H1 (cell line): ENCODE data around the gene PLCB1. TPM values are rescaled to one million over a fixed set of nuclear protein-coding genes. Genes with fewer than 3 reads are reported as not detected.

Source experiments
- CTCF ChIA-PET: fragments of 300-600 bp; sonication (Branson Sonifier 250); formaldehyde crosslinking; loops from one replicate; lab custom pipeline; 2021; ENCODE audit not compliant: partially characterized antibody; lab: Charles Lee
- POLR2A ChIA-PET: fragments of 300-600 bp; sonication (Branson Sonifier 250); formaldehyde crosslinking; loops from one replicate; lab custom pipeline; 2021; ENCODE audit warnings: inconsistent platforms; ENCODE audit not compliant: partially characterized antibody; lab: Charles Lee
- DNase-seq, 2 experiments: peaks; one replicate each; pipeline versions ENCODE4 v3.0.0 to v3.0.0-alpha.2; 2010 to 2022; ENCODE audit warnings: low spot score in 2 of 2, low read depth in 1 of 2, mixed read lengths in 1 of 2
- FAIRE-seq: peaks from 2 replicates; lab custom pipeline; 2011; peaks lifted over from hg19 to GRCh38; lab: Jason Lieb, UNC
- H2AFZ ChIP-seq: 2 replicates; pipeline ENCODE4 v1.8.1; 2012; ENCODE audit warnings: low read length, inconsistent platforms
- H2AK5ac ChIP-seq: 2 replicates; pipeline ENCODE4 v1.6.1; 2013; ENCODE audit warnings: low read depth, low read length
- H2BK120ac ChIP-seq: replicated peaks from 2 replicates; pipeline ENCODE3; 2013; ENCODE audit warnings: low read depth, low read length, inconsistent platforms
- H2BK12ac ChIP-seq: 2 replicates; pipeline ENCODE4 v1.6.1; 2013; ENCODE audit warnings: low read depth, low read length
- H2BK15ac ChIP-seq: 2 replicates; pipeline ENCODE4 v1.6.1; 2013; ENCODE audit warnings: low read length
- H2BK20ac ChIP-seq: 2 replicates; pipeline ENCODE4 v1.6.1; 2013; ENCODE audit warnings: low read length
- H2BK5ac ChIP-seq: 2 replicates; pipeline ENCODE4 v1.6.1; 2013; ENCODE audit warnings: low read depth, low read length
- H3K14ac ChIP-seq: 2 replicates; pipeline ENCODE4 v1.6.1; 2013; ENCODE audit warnings: inconsistent platforms; ENCODE audit not compliant: insufficient read length
- H3K18ac ChIP-seq: 2 replicates; pipeline ENCODE4 v1.6.1; 2013; ENCODE audit warnings: low read length; ENCODE audit errors: extremely low read depth
- H3K23ac ChIP-seq: 2 replicates; pipeline ENCODE4 v1.6.1; 2013; ENCODE audit warnings: inconsistent platforms; ENCODE audit not compliant: insufficient read length
- H3K23me2 ChIP-seq: 2 replicates; pipeline ENCODE4 v1.6.1; 2013; ENCODE audit warnings: low read depth, low read length
- H3K27ac ChIP-seq: 2 replicates; pipeline ENCODE4 v1.6.1; 2011; ENCODE audit warnings: low read depth, low read length, inconsistent platforms
- H3K27me3 ChIP-seq, 4 experiments: replicated peaks in 1 of 4; 1 replicate in 1 of 4; 2 replicates in 3 of 4; pipeline versions ENCODE4 v1.6.1 to v1.8.1; 2011 to 2013; ENCODE audit warnings: low read length in 3 of 4, mild to moderate bottlenecking in 3 of 4, inconsistent platforms in 2 of 4, mixed read lengths in 2 of 4, moderate library complexity in 1 of 4; ENCODE audit not compliant: control insufficient read depth in 3 of 4, insufficient read depth in 3 of 4; ENCODE audit errors: extremely low read depth in 1 of 4
- H3K36me3 ChIP-seq, 4 experiments: 2 replicates each; pipeline versions ENCODE4 v1.6.1 to v1.8.1; 2011 to 2013; ENCODE audit warnings: mild to moderate bottlenecking in 4 of 4, low read length in 3 of 4, moderate library complexity in 2 of 4, control low read depth in 1 of 4, inconsistent platforms in 1 of 4; ENCODE audit not compliant: insufficient read depth in 4 of 4, control insufficient read depth in 2 of 4
- H3K4ac ChIP-seq: replicated peaks from 2 replicates; pipeline ENCODE3; 2013; ENCODE audit warnings: low read length, low read depth, mixed read lengths, inconsistent platforms; ENCODE audit not compliant: insufficient read length
- H3K4me1 ChIP-seq, 4 experiments: replicated peaks in 1 of 4; 1 replicate in 1 of 4; 2 replicates in 3 of 4; pipeline versions ENCODE4 v1.6.1 to v1.8.1; 2011 to 2013; ENCODE audit warnings: low read length in 3 of 4, inconsistent platforms in 2 of 4, mixed read lengths in 1 of 4; ENCODE audit not compliant: insufficient read depth in 4 of 4, control insufficient read depth in 3 of 4
- H3K4me2 ChIP-seq, 2 experiments: 2 replicates each; pipeline versions ENCODE4 v1.6.1 to v1.8.1; 2011 to 2013; ENCODE audit warnings: low read depth in 2 of 2, low read length in 2 of 2, control low read depth in 1 of 2, inconsistent platforms in 1 of 2, mild to moderate bottlenecking in 1 of 2; ENCODE audit not compliant: insufficient read depth in 1 of 2
- H3K4me3 ChIP-seq, 4 experiments: fragments of 200-600, 300-600 bp in 1 of 4; sonication (generic), shearing (Covaris generic), sonication (Bioruptor Twin) in 1 of 4; 2 replicates each; pipeline versions ENCODE4 v1.5.1 to v1.8.1; 2011 to 2016; ENCODE audit warnings: low read length in 4 of 4, low read depth in 3 of 4, control low read depth in 2 of 4, inconsistent platforms in 2 of 4, mild to moderate bottlenecking in 2 of 4, mixed read lengths in 1 of 4, moderate library complexity in 1 of 4; ENCODE audit not compliant: insufficient read depth in 2 of 4; ENCODE audit errors: extremely low read depth in 1 of 4
- H3K56ac ChIP-seq: replicated peaks from 2 replicates; pipeline ENCODE3; 2013; ENCODE audit warnings: low read depth, mild to moderate bottlenecking, mixed read lengths, low read length, inconsistent platforms; ENCODE audit not compliant: insufficient read length
- H3K79me1 ChIP-seq: 2 replicates; pipeline ENCODE4 v1.6.1; 2013; ENCODE audit warnings: low read depth, low read length, control low read depth
- H3K79me2 ChIP-seq, 2 experiments: 2 replicates each; pipeline versions ENCODE4 v1.6.1 to v1.8.1; 2012 to 2013; ENCODE audit warnings: low read length in 2 of 2, mild to moderate bottlenecking in 2 of 2, inconsistent platforms in 1 of 2; ENCODE audit not compliant: insufficient read depth in 2 of 2, control insufficient read depth in 1 of 2
- H3K9ac ChIP-seq, 4 experiments: replicated peaks in 1 of 4; 1 replicate in 1 of 4; 2 replicates in 3 of 4; pipeline versions ENCODE4 v1.6.1 to v1.8.1; 2011 to 2013; ENCODE audit warnings: low read depth in 3 of 4, low read length in 3 of 4, control low read depth in 2 of 4, mild to moderate bottlenecking in 2 of 4, moderate library complexity in 2 of 4, inconsistent platforms in 1 of 4; ENCODE audit errors: extremely low read depth in 1 of 4
- H3K9me3 ChIP-seq, 2 experiments: 2 replicates each; pipeline versions ENCODE4 v1.6.1 to v1.8.1; 2012 to 2013; ENCODE audit warnings: mild to moderate bottlenecking in 2 of 2, moderate library complexity in 2 of 2, control low read depth in 1 of 2, inconsistent platforms in 1 of 2, low read depth in 1 of 2, low read length in 1 of 2, mixed read lengths in 1 of 2; ENCODE audit not compliant: insufficient read depth in 2 of 2
- H4K20me1 ChIP-seq, 2 experiments: replicated peaks in 1 of 2; 2 replicates each; pipeline versions ENCODE3 to v1.8.1; 2011 to 2013; ENCODE audit warnings: inconsistent platforms in 2 of 2, low read length in 2 of 2, mild to moderate bottlenecking in 1 of 2; ENCODE audit not compliant: insufficient read depth in 2 of 2, control insufficient read depth in 1 of 2
- H4K5ac ChIP-seq: 2 replicates; pipeline ENCODE4 v1.6.1; 2013; ENCODE audit warnings: low read length, low read depth, mixed read lengths, inconsistent platforms; ENCODE audit not compliant: insufficient read length
- H4K8ac ChIP-seq: 2 replicates; pipeline ENCODE4 v1.8.0; 2013; ENCODE audit warnings: mild to moderate bottlenecking, moderate library complexity, low read length, inconsistent platforms; ENCODE audit not compliant: insufficient read depth; ENCODE audit errors: extremely low read depth
- H4K91ac ChIP-seq: replicated peaks from 2 replicates; pipeline ENCODE3; 2013; ENCODE audit warnings: low read length, mixed read lengths, inconsistent platforms; ENCODE audit not compliant: insufficient read length
- TBP ChIP-seq: IDR thresholded peaks from 2 replicates; pipeline ENCODE4 v1.6.1; 2011; ENCODE audit warnings: low read depth, low read length, improper control_type of control experiment
- TEAD4 ChIP-seq: IDR thresholded peaks from 2 replicates; pipeline ENCODE4 v1.6.1; 2012; ENCODE audit warnings: low read depth, low read length, inconsistent platforms, mixed read lengths
- WGBS, 2 experiments: shearing (Covaris generic) in 1 of 2; methylation state at CpG; one replicate each; pipeline versions ENCODE4 v1.1.6 to v1.1.7; 2013 to 2015; ENCODE audit warnings: low lambda C conversion rate in 2 of 2, mixed read lengths in 2 of 2, inconsistent platforms in 1 of 2, low coverage in 1 of 2, missing lambda C conversion rate in 1 of 2; ENCODE audit not compliant: insufficient replicate concordance in 2 of 2, insufficient coverage in 1 of 2, insufficient read length in 1 of 2; ENCODE audit errors: extremely low coverage in 1 of 2, missing lambda C conversion rate in 1 of 2; 5-methylcytosine and 5-hydroxymethylcytosine counted together
- polyA plus RNA-seq, 7 experiments: library from polyadenylated mRNA; depleted of rRNA in 3 of 7; stranded (reverse) in 5 of 7; unstranded in 2 of 7; fragments of >200 nt in 5 of 7; fragments of 200-250 nt in 2 of 7; gene quantifications; 1 replicate in 5 of 7; 2 replicates in 1 of 7; 4 replicates in 1 of 7; pipeline versions ENCODE4 v1.2.1 to v1.2.3, GENCODE V29; 2011 to 2013; ENCODE audit warnings: missing spikeins in 2 of 7, mixed read lengths in 2 of 7
- total RNA-seq: library from RNA; stranded (reverse); fragmentation: NEBNext Ultra II Directional; extraction: Animal tissue kit (Norgen Biotek cat#: 25700); gene quantifications from 2 replicates; pipeline ENCODE4 v1.2.1, GENCODE V29; 2021

Gene PLCB1
- total and polyA plus RNA-seq, 2 of the 8 experiments (the other 6 are each of a cell fraction or from before 2014, with no cell fraction given), result 2.6 to 9.1 TPM

- H3K9ac ChIP-seq, result no peak overlapping the region
- 62% methylated on average over 5 of the region's 5 CpGs; no CpG with 5 or more reads in 1 of the 2 experiments for WGBS, 2 experiments
- H3K27ac ChIP-seq, result no peak overlapping the region
- FAIRE-seq (peak; percentile 81), DNase-seq (no peak)
- no peak overlapping the region for H4K5ac ChIP-seq
- H3K23me2 ChIP-seq, result no peaks in the 10 kb centered on the region
- POLR2A ChIA-PET, result no interaction called here
- no peaks in the 10 kb centered on the region for H3K79me1 ChIP-seq
- no peak overlapping the region for H2AFZ ChIP-seq
- H3K27me3 ChIP-seq, result no peaks in the 10 kb centered on the region
- H2BK5ac ChIP-seq, result no peak overlapping the region
- H3K4me1 ChIP-seq, result peaks cover 0 to 5% (median 2%) of the 10 kb centered on the region in 4 experiments; a peak in 4 of 7 replicates
- peak overlapping the region in 1 of 4 experiments; percentile 16; a peak in 1 of 8 replicates for H3K4me3 ChIP-seq
- H3K9me3 ChIP-seq, result no peaks in the 10 kb centered on the region
- H3K36me3 ChIP-seq, result no peaks in the 10 kb centered on the region
- no peak overlapping the region for H3K18ac ChIP-seq
- TF ChIP-seq TBP (no peak), TEAD4 (peak; percentile 47; the same call in 1 of the 2 replicates)
- H2BK20ac ChIP-seq, result no peak overlapping the region
- no peak overlapping the region for H3K56ac ChIP-seq
- H2BK15ac ChIP-seq, result no peak overlapping the region
- no peak overlapping the region for H4K91ac ChIP-seq
- no peaks in the 10 kb centered on the region for H4K20me1 ChIP-seq
- H3K14ac ChIP-seq, result no peak overlapping the region
- H2AK5ac ChIP-seq, result no peak overlapping the region
- CTCF ChIA-PET, result interaction anchor here (0.6 to 1.5 kb wide), 3 partner anchors 9 to 412 kb away, joined by 3 to 6 read pairs (median 3); no protein-coding TSS in a partner anchor
- H4K8ac ChIP-seq, result no peak overlapping the region
- H3K23ac ChIP-seq, result no peak overlapping the region
- H3K79me2 ChIP-seq, result no peaks in the 10 kb centered on the region
- H2BK120ac ChIP-seq, result no peak overlapping the region
- no peak overlapping the region for H3K4ac ChIP-seq
- no peak overlapping the region for H3K4me2 ChIP-seq
- H2BK12ac ChIP-seq, result no peak overlapping the region
Measured at GRCh38 chr20:8309634-8310033, 177.6 kb downstream of the PLCB1 start.
